HEK293T (cell line): ENCODE data around the gene STXBP2.

Experiments
- BHLHE40 ChIP-seq: fragments of 450-650 bp; IDR thresholded peaks from 2 replicates; pipeline ENCODE4 v1.6.1; 2016; ENCODE audit warnings: mild to moderate bottlenecking, moderate library complexity, borderline replicate concordance
- CTBP1 ChIP-seq: fragments of 450-650 bp; IDR thresholded peaks from 2 replicates; pipeline ENCODE4 v1.6.1; 2016; ENCODE audit warnings: borderline replicate concordance
- FOXM1 ChIP-seq: fragments of 450-650 bp; IDR thresholded peaks from 2 replicates; pipeline ENCODE4 v1.6.1; 2017; ENCODE audit warnings: mild to moderate bottlenecking, borderline replicate concordance
- SP1 ChIP-seq: fragments of 450-650 bp; IDR thresholded peaks from 2 replicates; pipeline ENCODE4 v1.6.1; 2017
- TARDBP ChIP-seq: fragments of 450-650 bp; IDR thresholded peaks from 2 replicates; pipeline ENCODE4 v1.6.1; 2016

DNA sequence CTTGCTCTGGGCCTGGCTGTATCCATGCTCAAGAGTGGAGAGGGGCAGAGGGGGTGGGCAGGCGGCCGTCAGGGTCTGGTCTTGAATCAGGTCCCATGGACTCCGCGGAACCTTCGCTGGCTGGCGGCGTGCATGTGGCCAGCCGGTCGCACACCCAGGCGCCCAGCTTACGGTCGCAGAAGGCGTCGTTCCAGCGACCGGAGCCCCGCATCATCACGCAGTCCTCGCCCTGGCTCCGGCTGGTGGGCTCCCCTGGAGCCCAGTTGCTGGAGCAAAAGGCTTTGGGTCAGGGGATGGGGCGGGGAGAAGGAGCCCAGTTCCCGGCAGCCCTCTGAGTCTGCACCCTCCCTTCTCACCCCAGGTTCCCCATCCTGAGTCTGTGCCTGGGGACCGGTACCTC is 52.3 kb downstream of the STXBP2 start:
- TF ChIP-seq FOXM1 (no peak), SP1 (no peak), CTBP1 (no peak), BHLHE40 (no peak), TARDBP (no peak)
